Sigmoid colon (tissue), 7 donors: ENCODE measurements around the gene RPP30. TPM values are rescaled to one million over a fixed set of nuclear protein-coding genes. Genes with fewer than 3 reads are reported as not detected.
"Not testable (repeated sequence)": the region's sequence is repeated elsewhere in the genome, so short reads cannot be mapped to it uniquely, and the experiment has no call there.

ENCODE experiments used
- DNase-seq: peaks from one replicate; pipeline ENCODE4 v3.0.0-alpha.2; 2019
- H3K27ac ChIP-seq, 4 donors: fragments of 200-600 bp; sonication (generic); one replicate each; pipeline ENCODE4 v1.5.1; 2016 to 2019; ENCODE audit warnings: mild to moderate bottlenecking in 1 of 4
- H3K27me3 ChIP-seq, 3 donors: fragments of 200-600 bp; sonication (generic); one replicate each; pipeline ENCODE4 v1.5.1; 2019; ENCODE audit warnings: mild to moderate bottlenecking in 1 of 3
- H3K36me3 ChIP-seq, 4 donors: fragments of 200-600 bp; sonication (generic); one replicate each; pipeline ENCODE4 v1.5.1; 2016 to 2019
- H3K4me1 ChIP-seq, 4 donors: fragments of 200-600 bp; sonication (generic); one replicate each; pipeline ENCODE4 v1.5.1; 2017 to 2019
- H3K4me3 ChIP-seq, 4 donors: fragments of 200-600 bp; sonication (generic); one replicate each; pipeline ENCODE4 v1.5.1; 2017 to 2019; ENCODE audit warnings: mild to moderate bottlenecking in 2 of 4, moderate library complexity in 1 of 4
- H3K9me3 ChIP-seq, 4 donors: fragments of 200-600 bp in 3 of 4; sonication (generic) in 3 of 4; one replicate each; pipeline versions ENCODE4 v1.5.1 to v1.6.1; 2013 to 2019
- CTCF ChIP-seq, 4 experiments: fragments of 450-650 bp in 3 of 4; fragments of 200-600 bp in 1 of 4; IDR thresholded peaks; one replicate each; pipeline ENCODE4 v1.5.1; 2016 to 2019; ENCODE audit warnings: antibody characterized with exemption in 4 of 4, mild to moderate bottlenecking in 3 of 4, moderate library complexity in 2 of 4
- EP300 ChIP-seq, 4 donors: sonication (generic); formaldehyde crosslinking; IDR thresholded peaks; one replicate each; pipeline ENCODE4 v1.6.1; 2017; ENCODE audit warnings: antibody characterized with exemption in 4 of 4
- POLR2A ChIP-seq, 2 donors: fragments of 450-650 bp; IDR thresholded peaks; one replicate each; pipeline ENCODE4 v1.6.1; 2016; ENCODE audit warnings: antibody characterized with exemption in 2 of 2, mild to moderate bottlenecking in 2 of 2, moderate library complexity in 2 of 2
- POLR2AphosphoS5 ChIP-seq, 4 donors: sonication (generic); formaldehyde crosslinking; IDR thresholded peaks; one replicate each; pipeline ENCODE4 v1.6.1; 2017; ENCODE audit warnings: antibody characterized with exemption in 4 of 4
- WGBS, 2 donors: extraction: QIAGEN DNeasy Blood & Tissue Kit; methylation state at CpG; one replicate each; pipeline ENCODE4 v1.1.7; 2013; 5-methylcytosine and 5-hydroxymethylcytosine counted together
- intact Hi-C: fragments of 100-400 bp; cut with DNase I; formaldehyde crosslinking; loops from one replicate; pipeline ENCODE4 v1.15.1; 2023
- polyA plus RNA-seq, 3 donors: library from polyadenylated mRNA; stranded (reverse); fragments of 200-250 nt; gene quantifications; one replicate each; pipeline ENCODE4 v1.2.3, GENCODE V29; 2013
- total RNA-seq, 4 donors: library from RNA; depleted of rRNA; stranded (reverse); fragments of >200 nt; gene quantifications; one replicate each; pipeline ENCODE4 v1.1.0, GENCODE V29; 2016
- donor health status: healthy with polysubstance abuse.
- donor health status: Bipolar disorder and iron deficiency.
- donor health status: healthy.

The RPP30 gene
- total and polyA plus RNA-seq, 7 donors: 14.7 to 41.3 (median 29.6) TPM

- intact Hi-C loops: no loop called here
- Histone ChIP-seq H3K36me3 (no peaks in the 10 kb centered on the region), H3K27ac (no peak overlapping the region), H3K4me3 (no peak overlapping the region), H3K4me1 (peaks cover 0 to 6% (median 0%) of the 10 kb centered on the region in 4 donors), H3K9me3 (no peaks in the 10 kb centered on the region), H3K27me3 (no peaks in the 10 kb centered on the region)
- no peak for DNase-seq
- no peak for TF ChIP-seq CTCF (IDR thresholded peaks at IDR 0.05)
- TF ChIP-seq POLR2A (IDR thresholded peaks at IDR 0.05): no peak
- no peak for TF ChIP-seq EP300 (IDR thresholded peaks at IDR 0.05)
- TF ChIP-seq POLR2AphosphoS5 (IDR thresholded peaks at IDR 0.05): no peak
- 56 to 75% methylated on average over 1 of the region's 1 CpG for WGBS, 2 donors
These were observed 67.3 kb downstream of the RPP30 start for GRCh38 chr10:90939116-90939515.

GRCh38 chr10:90939648-90940047, 67.9 kb downstream of the RPP30 start:
- TF ChIP-seq POLR2A (IDR thresholded peaks at IDR 0.05): no peak
- no peak for TF ChIP-seq EP300 (IDR thresholded peaks at IDR 0.05)
- no peak for TF ChIP-seq POLR2AphosphoS5 (IDR thresholded peaks at IDR 0.05)
- TF ChIP-seq CTCF (IDR thresholded peaks at IDR 0.05): no peak
- peaks cover 0 to 6% (median 0%) of the 10 kb centered on the region in 4 donors for H3K4me1 ChIP-seq
- no peaks in the 10 kb centered on the region for H3K36me3 ChIP-seq
- WGBS, 2 donors: 80 to 90% methylated on average over 6 of the region's 6 CpGs
- H3K9me3 ChIP-seq: no peaks in the 10 kb centered on the region
- no peak overlapping the region for H3K4me3 ChIP-seq
- no peaks in the 10 kb centered on the region for H3K27me3 ChIP-seq
- intact Hi-C loops: no loop called here
- H3K27ac ChIP-seq: no peak overlapping the region
- DNase-seq: no peak

GRCh38 chr10:90942980-90943379, 71.2 kb downstream of the RPP30 start:
- H3K36me3 ChIP-seq, intact Hi-C loops, H3K27me3 ChIP-seq, H3K9me3 ChIP-seq, H3K4me1 ChIP-seq, H3K27ac ChIP-seq, H3K4me3 ChIP-seq, DNase-seq: not testable (repeated sequence)
- 70 to 79% methylated on average over 3 of the region's 3 CpGs for WGBS, 2 donors

GRCh38 chr10:90944749-90945148, 73.0 kb downstream of the RPP30 start:
- Histone ChIP-seq H3K4me1 (no peaks in the 10 kb centered on the region), H3K4me3 (no peak overlapping the region), H3K9me3 (no peaks in the 10 kb centered on the region), H3K36me3 (no peaks in the 10 kb centered on the region), H3K27me3 (no peaks in the 10 kb centered on the region), H3K27ac (no peak overlapping the region)
- WGBS, 2 donors: 38 to 51% methylated on average over 1 of the region's 1 CpG
- DNase-seq: no peak
- TF ChIP-seq CTCF (IDR thresholded peaks at IDR 0.05) (no peak), POLR2AphosphoS5 (IDR thresholded peaks at IDR 0.05) (no peak), EP300 (IDR thresholded peaks at IDR 0.05) (no peak), POLR2A (IDR thresholded peaks at IDR 0.05) (no peak)
- intact Hi-C loops: no loop called here

GRCh38 chr10:90945491-90946070, 73.8 kb downstream of the RPP30 start:
- Histone ChIP-seq H3K9me3 (no peaks in the 10 kb centered on the region), H3K27me3 (no peaks in the 10 kb centered on the region), H3K36me3 (no peaks in the 10 kb centered on the region), H3K4me1 (no peaks in the 10 kb centered on the region), H3K27ac (peak overlapping the region in 1 of 4 donors; percentile 6), H3K4me3 (no peak overlapping the region)
- no peak for TF ChIP-seq CTCF (IDR thresholded peaks at IDR 0.05)
- no peak for TF ChIP-seq EP300 (IDR thresholded peaks at IDR 0.05)
- no peak for TF ChIP-seq POLR2AphosphoS5 (IDR thresholded peaks at IDR 0.05)
- TF ChIP-seq POLR2A (IDR thresholded peaks at IDR 0.05): no peak
- WGBS, 2 donors: 78 to 93% methylated on average over 4 of the region's 4 CpGs
- DNase-seq: no peak
- intact Hi-C loops: no loop called here
